Gastroesophageal sphincter (tissue), 3 donors: ENCODE data around the gene HAPSTR1.

Source experiments
- CTCF ChIP-seq, 4 experiments: fragments of 200-600 bp in 2 of 4; fragments of 450-650 bp in 2 of 4; sonication (generic) in 1 of 4; IDR thresholded peaks; one replicate each; pipeline ENCODE4 v1.5.1; 2017 to 2019; ENCODE audit warnings: antibody characterized with exemption in 4 of 4, mild to moderate bottlenecking in 2 of 4, moderate library complexity in 2 of 4
- POLR2A ChIP-seq, 2 donors: fragments of 450-650 bp; IDR thresholded peaks; one replicate each; pipeline ENCODE4 v1.6.1; 2017; ENCODE audit warnings: antibody characterized with exemption in 2 of 2, mild to moderate bottlenecking in 2 of 2, moderate library complexity in 1 of 2

DNA sequence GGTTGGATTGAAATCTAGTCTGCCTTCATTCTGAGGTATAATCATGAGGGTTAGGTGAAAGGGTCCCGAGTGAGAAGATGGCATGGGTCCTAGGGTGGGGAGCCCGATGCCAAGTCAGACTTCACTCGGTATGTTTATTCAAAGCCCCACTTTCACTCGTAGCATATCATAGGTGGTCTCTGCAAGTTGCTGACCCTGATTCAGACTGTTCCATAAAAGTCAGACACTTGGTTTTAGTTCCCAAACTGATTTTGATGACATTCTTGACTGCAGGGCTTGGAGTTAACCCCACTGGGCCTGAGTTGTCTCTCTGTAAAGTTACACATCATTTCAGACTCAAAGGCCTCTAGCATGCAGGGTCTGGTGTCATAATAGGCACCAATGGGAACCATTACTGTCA, 17.8 kb downstream of the HAPSTR1 start:
- TF ChIP-seq CTCF (IDR thresholded peaks at IDR 0.05) (no peak), POLR2A (IDR thresholded peaks at IDR 0.05) (no peak)
